OCI-LY1 (cell line): ENCODE results near the gene SLC35D2.

Source experiments
- CTCF ChIP-seq: fragments of 200-600 bp; sonication (generic), shearing (Covaris generic); IDR thresholded peaks from 2 replicates; pipeline ENCODE4 v1.5.1; 2017; ENCODE audit warnings: mild to moderate bottlenecking, antibody characterized with exemption, low read length, moderate library complexity, mixed read lengths
- EZH2 ChIP-seq: fragments of 200-600 bp; sonication (generic), shearing (Covaris generic); IDR thresholded peaks from 2 replicates; pipeline ENCODE4 v1.8.0; 2017; ENCODE audit warnings: borderline replicate concordance, mixed run types, mild to moderate bottlenecking, antibody characterized with exemption, low read length, moderate library complexity, mixed read lengths

- TF ChIP-seq EZH2 (no peak), CTCF (no peak)
Measured at GRCh38 chr9:96318921-96319565, 64.5 kb downstream of the SLC35D2 start.
